NCI-H1417 (cell line): ENCODE results near the gene BRICD5.
A peak's percentile ranks its signal among the peaks of the same experiment; 100 is the strongest.
"Not testable (repeated sequence)": the region's sequence is repeated elsewhere in the genome, so short reads cannot be mapped to it uniquely, and the experiment has no call there.

Experiments
- DNase-seq, 3 experiments: peaks; one replicate each; lab custom pipeline; 2025; lab: John Stamatoyannopoulos, UW

The BRICD5 gene

DNA sequence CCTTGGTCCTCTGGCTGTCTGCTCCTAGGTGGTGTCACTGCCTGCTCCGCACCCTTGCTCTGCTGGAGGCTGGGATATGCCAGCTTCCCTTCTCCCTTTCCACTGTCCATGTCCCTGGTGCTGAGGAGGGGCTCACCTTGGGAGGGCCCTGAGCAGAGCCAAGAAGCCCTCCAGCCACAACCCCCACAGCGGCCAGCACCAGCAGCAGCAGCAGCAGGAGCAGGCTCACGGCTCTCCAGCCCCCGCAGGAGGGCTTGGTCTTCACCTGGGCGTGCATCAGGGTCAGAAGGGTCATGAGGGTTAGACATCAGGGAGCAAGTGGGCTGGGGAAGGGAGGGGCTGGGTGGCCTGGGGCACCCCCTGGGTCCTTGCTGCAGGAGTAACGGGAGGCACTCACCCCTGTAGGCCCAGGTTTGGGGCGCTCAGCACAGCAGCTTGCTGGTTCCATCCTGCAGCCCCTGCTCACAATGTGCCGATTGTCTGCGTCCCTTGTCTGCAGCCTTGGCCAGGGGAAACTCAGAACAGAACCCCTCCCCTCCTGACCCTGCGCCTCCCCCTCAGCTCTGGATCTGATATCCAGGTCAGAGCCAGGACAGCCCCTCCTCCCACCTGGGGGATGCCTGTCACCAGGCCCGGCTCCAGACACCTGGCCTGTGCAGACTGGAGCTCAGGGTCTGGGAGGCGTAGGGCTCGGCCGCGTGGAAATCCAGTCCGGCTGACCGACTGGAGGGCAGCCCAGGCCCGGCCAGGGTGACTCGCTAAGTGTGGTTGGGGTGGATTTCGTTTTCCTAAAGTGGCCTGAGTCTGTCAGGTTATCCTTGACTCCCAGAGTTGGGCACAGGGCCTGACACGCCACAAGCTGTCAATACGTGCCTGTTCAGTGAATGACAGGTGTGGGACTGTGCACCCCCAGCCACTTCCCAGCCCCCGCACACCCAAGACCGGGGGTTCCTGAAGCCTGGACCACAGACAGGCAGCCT, at the start of gene BRICD5:
Gene BRICD5 (minus strand): TSS at position 478 of the 980 bp plus-strand sequence. CDS start 30 bp downstream, at position 448.
- DNase-seq = no peak

DNA sequence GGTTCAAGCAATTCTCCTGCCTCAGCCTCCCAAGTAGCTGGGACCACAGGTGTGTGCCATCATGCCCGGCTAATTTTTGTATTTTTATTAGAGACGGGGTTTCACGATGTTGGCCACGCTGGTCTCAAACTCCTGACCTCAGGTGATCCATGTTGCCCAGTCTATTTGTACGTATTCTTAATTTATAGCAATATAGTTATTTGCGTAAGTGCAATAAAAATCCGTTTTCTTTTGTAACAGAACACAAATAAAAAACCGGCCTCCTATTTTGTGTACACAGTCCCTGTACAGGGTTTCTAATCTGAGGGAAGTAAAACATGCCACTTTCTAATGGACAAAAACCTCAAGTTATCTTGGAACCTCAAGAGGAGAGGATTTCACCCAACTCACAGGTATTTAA, 49.6 kb upstream of the BRICD5 start:
- DNase-seq = no peak

DNA sequence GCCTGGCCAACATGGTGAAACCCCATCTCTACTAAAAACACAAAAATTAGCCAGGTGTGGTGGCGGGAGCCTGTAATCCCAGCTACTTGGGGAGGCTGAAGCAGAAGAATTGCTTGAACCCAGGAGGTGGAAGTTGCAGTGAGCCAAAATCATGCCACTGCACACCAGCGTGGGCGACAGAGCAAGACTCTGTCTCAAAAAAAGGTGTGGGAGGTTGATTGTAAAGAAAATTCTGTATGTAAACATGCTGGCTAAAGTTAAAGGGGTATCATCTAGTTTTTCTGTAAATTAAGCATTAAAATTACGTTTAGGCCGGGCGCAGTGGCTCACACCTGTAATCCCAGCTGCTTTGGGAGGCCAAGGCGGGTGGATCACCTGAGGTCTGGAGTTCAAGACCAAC, 47.9 kb upstream of the BRICD5 start:
- DNase-seq = not testable (repeated sequence)

DNA sequence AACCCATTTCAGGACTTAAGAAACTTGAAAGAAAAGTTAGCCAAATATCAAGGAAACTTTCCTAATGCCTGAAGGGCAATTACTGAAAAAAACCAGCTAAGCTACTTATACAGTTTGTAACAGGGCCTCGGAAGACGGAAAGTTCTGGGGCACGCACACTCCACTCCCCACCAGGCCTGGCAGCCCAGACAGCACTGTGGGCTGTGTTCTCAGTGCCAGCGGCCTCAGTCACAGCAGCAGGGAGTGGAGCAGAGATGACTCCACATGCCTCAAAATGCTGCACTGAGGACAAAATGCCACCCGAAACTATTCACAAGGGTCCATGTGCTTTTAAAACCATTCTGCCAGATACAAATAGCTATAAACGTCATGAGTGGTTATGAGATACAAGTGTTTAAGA, 47.1 kb upstream of the BRICD5 start:
- DNase-seq = no peak

DNA sequence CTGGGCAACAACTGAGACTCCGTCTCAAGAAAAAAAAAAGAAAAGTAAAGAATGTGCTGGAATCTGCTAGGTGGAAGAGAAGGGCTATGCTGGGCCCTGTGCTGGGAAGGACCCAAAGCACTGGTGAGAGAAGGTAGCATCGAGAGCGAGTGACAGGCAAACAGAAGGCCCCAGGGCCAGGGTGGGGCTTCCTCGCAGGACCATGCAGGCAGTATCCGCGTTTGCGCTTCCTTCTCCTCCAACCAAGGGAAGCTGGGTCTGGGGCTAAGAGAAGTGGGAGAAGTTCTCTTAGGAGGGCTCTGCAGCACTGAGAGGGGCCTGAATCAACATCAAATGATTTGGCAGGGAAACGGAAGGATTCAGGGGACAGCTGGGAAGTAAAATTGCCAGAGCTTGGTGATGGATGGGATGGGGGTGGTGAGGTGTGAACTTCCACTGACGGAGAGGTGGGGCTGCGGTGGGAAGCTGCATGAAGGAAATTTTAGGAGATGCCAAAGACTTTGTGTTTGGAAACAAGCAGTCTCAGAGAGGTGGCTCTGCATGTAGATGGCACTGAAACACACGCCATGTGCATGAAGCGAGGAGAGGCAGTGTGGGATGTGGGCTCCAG, 46.0 kb upstream of the BRICD5 start:
- DNase-seq = no peak

DNA sequence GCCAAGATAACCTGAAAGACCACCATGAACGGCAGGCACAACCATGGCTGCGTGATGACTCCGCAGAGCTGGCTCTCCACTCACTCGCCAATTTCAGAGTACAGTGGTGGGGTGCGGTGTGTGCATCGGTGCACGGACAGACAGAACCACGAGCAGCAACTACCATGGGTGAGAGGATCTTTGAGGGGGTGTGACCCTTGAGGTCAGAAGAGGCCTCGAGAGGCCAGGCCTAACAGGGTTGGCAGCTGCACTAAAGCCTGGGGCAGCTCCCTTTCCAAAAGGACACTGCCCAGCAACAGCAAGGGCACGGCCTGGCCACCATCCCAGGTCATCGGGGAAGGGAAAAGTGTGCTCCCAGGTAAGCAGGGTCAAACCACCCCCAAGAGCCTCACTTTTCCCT, 42.6 kb upstream of the BRICD5 start:
- DNase-seq = no peak

DNA sequence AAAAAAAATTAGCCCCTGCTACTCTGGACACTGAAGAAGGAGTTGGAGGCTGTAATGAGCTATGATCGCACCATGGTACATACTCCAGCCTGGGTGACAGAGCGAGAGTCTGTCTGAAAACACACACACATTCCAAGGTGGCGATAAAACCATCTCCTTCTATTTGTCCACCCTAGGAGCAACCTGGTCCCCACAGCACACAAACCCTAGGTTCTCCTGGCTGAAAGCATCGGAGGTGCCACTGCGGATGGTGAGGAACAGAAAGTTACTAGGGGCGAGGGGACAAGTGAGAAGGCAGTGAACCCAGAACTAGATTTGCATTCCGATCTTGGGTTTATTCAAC, 42.1 kb upstream of the BRICD5 start:
- no peak for DNase-seq

DNA sequence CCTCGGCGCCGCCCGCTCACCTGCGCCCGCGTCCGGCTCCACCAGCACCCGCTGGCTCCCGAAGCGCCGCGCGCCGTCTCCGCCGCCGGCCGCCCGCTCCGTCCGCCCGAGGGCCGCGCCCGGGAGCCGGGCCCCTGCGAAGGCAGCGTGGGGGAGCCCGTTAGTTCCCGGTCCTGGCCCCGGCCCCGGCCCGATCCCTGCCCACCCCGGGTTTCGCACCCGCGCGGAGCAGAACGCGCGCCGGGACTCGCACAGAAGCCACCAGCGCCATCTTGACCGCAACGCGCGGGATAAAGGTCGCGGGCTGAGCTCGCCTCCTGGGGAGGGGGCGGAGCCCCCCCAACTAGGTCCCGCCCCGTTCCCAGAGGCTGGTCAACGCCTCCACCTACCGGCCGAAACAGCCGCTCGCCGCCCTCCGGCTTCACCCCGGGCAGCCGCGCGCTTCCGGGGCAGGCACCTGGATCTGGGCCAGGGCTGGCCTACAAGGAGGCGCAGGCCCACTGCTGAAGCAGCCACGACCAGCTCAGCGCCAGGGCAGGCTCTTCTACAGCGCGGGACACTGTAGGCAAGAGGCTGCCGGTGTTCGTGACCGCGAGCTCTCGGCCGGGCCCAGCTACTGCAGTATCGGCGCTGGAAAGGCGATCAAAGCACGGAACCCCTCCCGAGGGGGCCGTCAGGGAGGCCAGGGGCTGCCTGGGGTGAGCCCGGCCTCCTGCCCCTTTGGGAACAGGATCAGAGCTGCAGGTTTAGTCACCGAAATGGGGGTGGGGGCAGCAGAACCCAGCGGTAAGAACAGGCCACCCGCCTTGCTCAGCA, 40.8 kb upstream of the BRICD5 start, which contains the start of gene ECI1:
Gene ECI1 (minus strand): TSS at position 292 of the 816 bp plus-strand sequence. CDS start 21 bp downstream, at position 271.
- DNase-seq = peak; percentile 92 to 98 (median 95)

DNA sequence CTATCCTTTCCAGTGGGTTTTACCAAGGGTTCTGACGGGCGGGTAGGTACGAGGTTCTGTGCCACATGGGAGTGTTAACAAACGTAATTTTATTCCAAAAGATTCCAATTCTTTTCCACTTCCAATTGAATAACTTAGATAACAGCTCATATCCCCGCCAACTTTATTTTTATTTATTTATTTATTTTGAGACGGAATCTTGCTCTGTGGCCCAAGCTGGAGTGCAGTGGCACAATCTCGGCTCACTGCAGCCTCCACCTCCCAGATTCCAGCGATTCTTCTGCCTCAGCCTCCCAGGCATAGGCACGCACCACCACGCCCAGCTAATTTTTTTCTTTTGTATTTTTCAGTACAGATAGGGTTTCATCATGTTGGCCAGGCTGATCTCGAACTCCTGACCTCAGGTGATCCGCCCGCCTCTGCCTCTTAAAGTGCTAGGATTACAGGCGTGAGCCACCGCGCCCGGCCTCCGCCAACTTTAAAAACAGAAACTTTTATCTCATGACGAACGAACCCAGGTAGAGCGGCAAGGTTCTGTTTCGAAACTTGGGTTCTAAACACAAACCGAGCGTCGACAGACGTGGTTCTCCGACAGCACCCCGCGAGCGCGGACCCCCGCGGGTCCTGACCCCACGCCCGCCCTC, 40.1 kb upstream of the BRICD5 start:
- DNase-seq = peak in 1 of 3 experiments; percentile 72

DNA sequence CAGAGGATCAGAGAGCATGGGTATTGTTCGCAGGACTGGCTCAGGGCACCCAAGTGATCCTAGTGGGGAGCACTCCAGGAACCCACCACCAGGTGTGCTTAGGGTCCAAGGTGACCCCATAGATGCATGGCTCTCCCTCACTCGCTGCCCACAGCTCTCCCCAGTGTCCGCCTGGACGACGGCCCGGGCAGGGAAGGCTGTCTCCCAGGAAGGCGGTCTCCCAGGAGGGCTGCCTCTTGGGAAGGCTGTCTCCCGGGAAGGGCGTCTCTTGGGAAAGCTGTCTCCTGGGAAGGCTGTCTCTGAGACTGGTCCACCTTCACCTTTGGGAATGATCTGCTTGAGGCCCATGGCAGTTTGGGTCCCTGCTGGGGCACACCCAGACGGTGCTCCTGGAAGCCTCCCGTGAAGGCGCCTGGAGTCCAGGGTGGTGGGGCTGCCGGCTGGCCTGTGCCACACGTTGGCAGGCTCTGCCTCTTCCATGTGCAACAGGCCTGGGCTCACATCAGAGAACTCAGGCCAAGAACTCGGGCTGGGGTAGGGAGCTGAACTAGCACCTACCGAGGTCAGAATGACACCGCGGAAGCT, 35.7 kb upstream of the BRICD5 start:
- DNase-seq = no peak

DNA sequence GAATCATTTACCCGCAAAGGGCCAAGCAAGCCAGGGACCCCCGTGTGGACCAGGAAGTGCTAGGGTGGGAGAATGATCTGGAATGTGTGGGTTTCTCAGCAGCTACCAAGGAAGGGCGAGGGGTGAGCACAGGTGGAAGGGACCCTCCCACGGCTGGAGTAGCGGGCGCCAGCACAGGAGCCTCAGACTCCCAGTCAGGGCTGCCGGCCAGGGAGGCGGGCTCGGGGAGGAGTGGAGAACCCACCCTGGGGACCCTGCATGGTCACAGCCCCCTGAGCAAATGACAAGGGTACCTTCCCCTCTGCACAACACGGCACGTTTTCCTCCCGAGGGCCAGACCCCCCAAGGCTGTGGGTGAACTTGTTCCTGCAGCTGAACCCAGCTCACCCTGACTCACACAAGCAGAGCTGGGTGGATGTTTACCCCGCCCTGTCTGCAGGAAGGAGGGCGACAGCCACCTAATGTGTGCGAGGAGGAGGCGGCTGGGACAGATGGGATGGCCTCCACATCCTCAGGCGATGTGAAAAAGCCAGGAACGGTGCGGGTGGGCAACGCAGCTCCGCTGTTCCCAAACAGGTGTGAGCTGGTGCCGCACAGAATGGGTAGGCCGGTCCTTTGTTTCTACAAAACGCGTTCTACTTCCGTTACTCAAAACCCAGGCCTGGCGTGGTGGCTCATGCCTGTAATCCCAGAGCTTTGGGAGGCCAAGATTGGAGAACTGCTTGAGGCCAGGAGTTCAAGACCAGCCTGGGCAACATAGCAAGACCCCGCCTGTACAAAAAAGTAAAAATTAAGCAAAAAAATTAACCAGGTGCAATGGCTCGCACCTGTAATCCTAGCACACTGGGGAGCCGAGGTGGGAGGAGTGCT, 34.5 kb upstream of the BRICD5 start:
- no peak for DNase-seq

DNA sequence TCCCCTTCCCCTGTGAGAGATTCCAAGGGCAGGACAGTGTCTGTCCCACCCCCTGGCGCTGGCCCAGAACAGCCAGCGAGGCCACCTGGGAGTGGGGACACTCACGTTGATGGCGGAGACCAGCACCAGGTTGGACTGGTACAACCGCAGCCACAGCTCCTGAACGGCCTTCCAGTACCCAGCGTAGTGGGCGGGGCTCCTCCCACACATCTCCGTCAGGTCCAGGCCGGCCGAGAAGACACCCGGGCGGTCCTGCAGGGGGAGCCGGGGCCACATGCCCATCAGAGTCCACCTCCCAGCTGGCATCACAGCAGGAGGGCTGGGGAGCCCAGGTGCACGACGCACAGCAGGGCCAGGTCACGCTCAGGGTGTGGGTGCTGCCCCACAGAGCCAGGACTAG, 33.6 kb upstream of the BRICD5 start:
- DNase-seq = peak in 1 of 3 experiments; percentile 29

DNA sequence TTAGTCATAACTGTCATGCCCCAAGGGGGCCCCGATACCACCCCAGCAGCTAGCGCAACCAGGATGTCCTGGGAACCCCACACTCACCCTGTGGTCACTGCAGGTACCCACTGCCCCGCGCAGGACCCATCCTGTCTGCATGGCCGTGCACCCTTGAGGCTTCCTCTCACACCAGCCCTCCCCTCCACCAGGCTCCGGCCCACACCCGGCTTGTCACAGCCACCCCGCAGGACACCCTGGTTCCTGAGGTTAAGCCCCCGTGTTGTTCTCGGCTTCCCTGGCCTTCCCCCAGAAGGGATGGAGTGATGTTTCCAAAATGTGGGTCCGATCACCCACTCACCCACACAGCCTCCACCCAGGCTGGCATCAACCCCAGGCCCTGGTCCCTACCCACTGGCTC, 33.1 kb upstream of the BRICD5 start:
- no peak for DNase-seq

DNA sequence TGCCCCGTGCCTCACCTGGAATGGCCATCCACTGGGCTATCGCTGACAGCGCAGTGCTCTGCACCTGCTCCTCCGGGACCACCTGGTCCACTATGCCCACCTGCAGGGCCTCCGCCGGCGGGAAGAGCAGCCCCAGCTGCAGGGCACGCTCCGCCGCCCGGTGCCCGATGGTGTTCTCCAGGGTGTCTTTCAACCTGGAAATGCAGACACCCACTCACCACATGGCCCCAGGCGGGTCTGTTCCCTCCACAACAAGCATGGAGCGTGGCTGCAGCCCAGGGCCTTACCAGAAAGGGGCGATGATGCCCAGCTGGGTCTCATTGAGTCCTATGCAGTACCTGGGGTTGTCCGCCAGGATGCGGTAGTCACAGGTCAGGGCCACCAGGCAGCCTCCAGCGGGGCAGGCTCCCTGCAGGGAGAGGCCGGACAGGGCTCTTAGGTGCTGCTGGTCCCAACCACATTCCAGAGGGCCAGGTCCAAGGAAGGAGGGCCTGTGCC, 32.4 kb upstream of the BRICD5 start:
- DNase-seq = no peak

DNA sequence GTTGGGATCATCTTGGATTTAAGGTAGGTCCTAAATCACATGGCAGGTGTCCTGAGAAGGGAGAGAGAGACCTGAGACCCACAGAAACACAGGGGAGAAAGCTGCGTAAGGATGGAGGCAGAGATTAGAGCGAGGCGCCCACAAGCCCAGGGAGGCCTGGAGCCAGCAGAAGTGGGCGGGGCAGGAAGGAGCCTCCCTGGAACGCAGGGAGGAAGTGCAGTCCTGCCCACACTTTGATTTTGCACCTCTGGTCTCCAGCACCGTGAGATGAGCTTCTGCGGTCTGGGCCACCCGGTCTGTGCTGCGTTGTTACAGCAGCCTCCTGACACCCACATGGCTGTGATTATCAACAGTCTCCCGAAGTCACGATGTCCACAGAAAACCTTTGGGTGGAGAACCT, 31.9 kb upstream of the BRICD5 start:
- DNase-seq = no peak

DNA sequence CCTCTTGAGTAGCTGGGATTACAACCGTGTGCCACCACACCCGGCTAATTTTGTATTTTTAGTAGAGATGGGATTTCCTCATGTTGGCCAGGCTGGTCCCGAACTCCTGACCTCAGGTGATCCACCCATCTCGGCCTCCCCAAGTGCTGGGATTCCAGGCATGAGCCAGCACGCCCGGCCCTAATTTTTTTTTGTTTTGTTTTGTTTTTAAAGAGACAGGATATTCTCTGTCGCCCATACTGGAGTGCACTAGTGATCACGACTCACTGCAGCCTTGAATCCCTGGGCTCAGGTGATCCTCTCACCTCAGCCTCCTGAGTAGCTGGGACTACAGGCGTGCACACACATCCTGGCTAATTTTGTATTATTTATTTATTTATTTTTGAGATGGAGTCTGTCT, 29.7 kb upstream of the BRICD5 start:
- DNase-seq = not testable (repeated sequence)

DNA sequence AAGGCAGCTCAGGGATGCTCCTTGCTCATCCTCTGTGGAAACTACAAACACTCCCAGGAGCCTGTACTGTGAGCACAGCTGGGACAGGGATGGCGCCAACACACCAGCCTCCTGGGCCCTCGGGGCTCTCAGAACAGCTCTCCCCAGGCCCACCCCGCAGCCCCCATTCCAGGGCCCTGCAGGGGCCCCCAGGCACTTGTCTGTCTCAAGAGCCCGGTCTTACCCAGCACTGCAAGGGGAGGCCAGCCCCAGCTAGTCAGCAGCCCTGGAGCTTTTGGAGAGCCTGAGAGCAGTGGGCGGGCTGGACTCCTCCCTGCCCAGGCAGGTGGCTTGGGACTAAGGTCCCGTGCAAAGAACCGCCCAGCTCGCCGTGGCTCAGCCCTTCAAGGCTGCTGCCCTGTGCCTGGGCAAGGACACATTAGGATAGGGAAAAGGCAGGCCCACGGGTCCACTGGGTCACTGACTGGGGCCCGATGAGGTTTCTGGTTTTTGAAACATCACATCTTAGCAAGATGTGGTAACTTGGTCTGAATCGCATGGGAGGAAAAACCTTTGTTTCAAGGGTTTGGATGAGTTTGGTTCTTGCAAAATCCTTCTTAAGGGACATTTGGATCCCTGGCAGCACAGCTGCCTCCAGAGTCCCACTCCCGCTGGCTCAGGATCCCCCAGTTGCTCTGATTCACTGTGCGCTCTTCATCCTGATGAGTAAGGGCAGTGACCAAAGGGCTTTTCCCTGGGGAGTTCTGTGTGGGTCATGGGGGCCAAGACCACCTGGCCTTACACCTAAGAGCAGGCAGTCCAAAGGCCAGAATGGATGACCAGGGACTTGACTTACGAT, 28.4 kb upstream of the BRICD5 start:
- DNase-seq = peak in 1 of 3 experiments; percentile 69

DNA sequence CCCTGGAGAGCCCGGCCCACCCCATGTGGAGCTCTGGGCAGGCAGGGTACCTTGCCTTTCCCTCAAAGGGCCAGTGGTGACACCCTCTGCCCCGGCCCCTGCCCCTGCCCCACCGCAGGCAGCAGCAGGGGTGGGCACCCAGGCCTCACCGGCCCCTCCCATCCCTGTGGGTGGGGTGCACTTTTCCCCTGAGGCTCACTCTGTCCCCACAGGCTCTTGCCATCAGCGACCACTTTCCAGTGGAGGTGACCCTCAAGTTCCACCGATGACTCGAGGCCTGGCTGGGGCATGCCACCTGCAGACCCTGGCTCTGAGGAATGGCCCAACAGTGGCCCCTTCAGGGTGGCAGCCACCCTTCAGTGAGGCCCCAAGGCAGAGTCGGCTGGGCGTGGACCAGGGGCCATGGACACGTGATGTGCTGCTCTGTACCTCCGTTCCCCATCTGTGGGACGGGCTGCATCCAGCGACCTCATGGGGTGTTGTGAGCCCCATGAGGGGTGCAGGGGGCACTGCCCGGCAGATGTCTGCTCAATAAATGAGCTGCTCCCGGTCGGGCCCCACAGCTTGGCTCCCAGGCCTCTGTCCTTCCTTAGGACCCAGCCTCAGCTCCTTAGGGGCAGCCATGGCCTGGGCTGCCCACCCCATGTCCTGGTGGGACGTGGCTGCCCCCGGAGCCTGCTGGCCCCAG, 27.6 kb upstream of the BRICD5 start:
- no peak for DNase-seq
